ENCODE measurements around the gene OSMR.

Gene OSMR

GRCh38 chr5:38870595-38870994 lies 24.8 kb downstream of the OSMR start:
- no peak overlapping the region for H3K27ac ChIP-seq
- no peak overlapping the region for H3K4me3 ChIP-seq (IDR thresholded peaks at IDR 0.05; ENCODE audit: insufficient read depth, low read depth, low read length)
- no peaks in the 10 kb centered on the region for H3K27me3 ChIP-seq (ENCODE audit: insufficient read depth, low read depth)
- no peak overlapping the region for H3K4me2 ChIP-seq
- no peaks in the 10 kb centered on the region for H4K20me1 ChIP-seq (ENCODE audit: insufficient read depth)
- H2AFZ ChIP-seq (ENCODE audit: low read depth) = no peak overlapping the region
- TF ChIP-seq CTCF (conservative IDR thresholded peaks at IDR 0.05; ENCODE audit: low read depth, low read length) = no peak
- H3K79me2 ChIP-seq (ENCODE audit: insufficient read depth, low read depth) = no peaks in the 10 kb centered on the region
- H3K4me1 ChIP-seq (ENCODE audit: low read depth, poor library complexity, severe bottlenecking) = no peaks in the 10 kb centered on the region
- no peak overlapping the region for H3K9ac ChIP-seq
- no peaks in the 10 kb centered on the region for H3K36me3 ChIP-seq (ENCODE audit: insufficient read depth)

DNA sequence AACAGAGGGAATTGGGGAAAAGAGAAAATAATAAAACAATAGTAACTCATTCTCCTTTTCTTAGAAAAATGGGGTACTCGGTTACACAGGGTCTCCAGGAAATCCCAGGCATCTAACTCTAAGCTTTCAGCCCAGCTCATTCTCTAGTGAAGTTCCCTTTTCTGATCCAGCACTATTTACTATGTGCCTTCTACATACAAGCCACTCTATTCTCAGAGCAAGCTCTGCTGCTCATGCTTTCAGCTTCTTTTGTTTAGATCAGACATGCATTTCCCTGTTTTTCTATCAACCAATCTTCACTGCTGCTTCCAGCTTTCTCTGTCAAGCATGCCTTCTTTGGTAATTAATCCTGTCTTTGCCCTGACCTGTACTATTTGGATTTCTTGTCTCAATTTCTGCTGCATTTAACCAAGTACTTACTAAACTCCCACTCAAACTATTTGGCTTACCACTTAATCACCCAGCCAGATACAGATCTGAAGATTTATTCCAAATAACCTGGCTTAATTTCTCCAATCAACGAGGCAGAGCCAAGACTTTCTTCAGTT lies 25.3 kb downstream of the OSMR start:
- Histone ChIP-seq H3K27me3 (ENCODE audit: insufficient read depth, low read depth) (no peaks in the 10 kb centered on the region), H2AFZ (ENCODE audit: low read depth) (no peak overlapping the region), H3K4me1 (ENCODE audit: low read depth, poor library complexity, severe bottlenecking) (no peaks in the 10 kb centered on the region), H3K4me2 (no peak overlapping the region), H4K20me1 (ENCODE audit: insufficient read depth) (no peaks in the 10 kb centered on the region), H3K4me3 (IDR thresholded peaks at IDR 0.05; ENCODE audit: insufficient read depth, low read depth, low read length) (no peak overlapping the region), H3K9ac (no peak overlapping the region), H3K27ac (no peak overlapping the region), H3K36me3 (ENCODE audit: insufficient read depth) (no peaks in the 10 kb centered on the region), H3K79me2 (ENCODE audit: insufficient read depth, low read depth) (no peaks in the 10 kb centered on the region)
- TF ChIP-seq CTCF (conservative IDR thresholded peaks at IDR 0.05; ENCODE audit: low read depth, low read length) = no peak

DNA sequence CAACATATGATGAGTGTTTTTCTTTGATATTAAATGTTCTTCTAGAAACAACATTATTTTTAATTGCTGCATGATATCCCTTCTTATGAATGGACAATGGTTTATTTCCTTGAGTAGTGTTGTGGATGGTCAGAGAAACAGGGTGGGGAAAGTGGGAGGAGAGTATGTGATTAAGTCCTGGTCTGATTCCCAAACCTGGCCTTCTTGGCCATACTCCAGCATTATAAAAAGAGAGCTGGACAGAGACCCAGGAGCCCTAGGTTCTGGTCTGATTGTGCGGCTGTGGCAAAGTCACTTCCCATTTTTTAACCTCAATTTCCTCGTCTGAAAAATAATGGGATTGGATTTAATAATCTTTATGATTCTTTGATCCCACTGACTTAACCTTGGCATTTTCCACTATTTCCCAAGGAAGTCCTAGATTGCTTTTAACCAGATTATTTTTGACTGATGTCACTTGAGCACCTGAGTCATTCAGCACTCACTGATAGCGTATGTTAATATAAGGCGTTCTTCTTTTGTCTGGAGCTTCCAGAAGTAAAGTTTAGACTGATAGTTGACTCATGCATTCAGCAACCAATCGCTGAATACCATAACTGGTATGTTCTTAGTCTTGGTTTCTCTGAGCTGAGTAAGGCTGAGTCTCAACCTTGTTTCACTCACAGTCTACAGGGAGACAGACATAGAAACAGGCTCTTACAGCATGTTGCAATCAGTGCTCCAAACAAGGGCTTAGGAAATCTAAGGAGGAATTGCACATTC lies 26.2 kb downstream of the OSMR start:
- H3K36me3 ChIP-seq (ENCODE audit: insufficient read depth) = no peaks in the 10 kb centered on the region
- H3K4me1 ChIP-seq (ENCODE audit: low read depth, poor library complexity, severe bottlenecking) = no peaks in the 10 kb centered on the region
- no peak overlapping the region for H3K4me2 ChIP-seq
- H3K4me3 ChIP-seq (IDR thresholded peaks at IDR 0.05; ENCODE audit: insufficient read depth, low read depth, low read length) = no peak overlapping the region
- no peak overlapping the region for H3K27ac ChIP-seq
- H3K9ac ChIP-seq = no peak overlapping the region
- no peaks in the 10 kb centered on the region for H4K20me1 ChIP-seq (ENCODE audit: insufficient read depth)
- H3K27me3 ChIP-seq (ENCODE audit: insufficient read depth, low read depth) = no peaks in the 10 kb centered on the region
- no peaks in the 10 kb centered on the region for H3K79me2 ChIP-seq (ENCODE audit: insufficient read depth, low read depth)
- no peak for TF ChIP-seq CTCF (conservative IDR thresholded peaks at IDR 0.05; ENCODE audit: low read depth, low read length)
- no peak overlapping the region for H2AFZ ChIP-seq (ENCODE audit: low read depth)

DNA sequence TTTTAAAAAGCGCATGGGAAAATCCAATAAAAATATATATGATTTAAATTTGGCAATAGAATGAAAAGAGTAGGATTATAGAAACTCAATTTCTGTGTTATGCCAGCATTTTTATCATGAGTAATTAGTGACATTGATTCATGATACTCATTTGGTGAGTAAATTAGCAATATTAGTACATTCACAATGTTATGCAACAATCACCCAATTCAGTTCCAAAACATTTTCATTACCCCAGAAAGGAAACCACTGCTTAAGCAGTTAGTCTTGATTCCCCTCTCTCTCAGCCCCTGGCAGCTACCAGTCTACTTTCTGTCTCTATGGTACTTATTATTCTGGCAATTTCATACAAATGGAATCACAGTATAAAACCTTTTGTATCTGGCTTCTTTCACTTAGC lies 27.0 kb downstream of the OSMR start:
- Histone ChIP-seq H3K27ac (no peak overlapping the region), H3K27me3 (ENCODE audit: insufficient read depth, low read depth) (no peaks in the 10 kb centered on the region), H3K36me3 (ENCODE audit: insufficient read depth) (no peaks in the 10 kb centered on the region), H3K9ac (no peak overlapping the region), H3K4me1 (ENCODE audit: low read depth, poor library complexity, severe bottlenecking) (no peaks in the 10 kb centered on the region), H3K79me2 (ENCODE audit: insufficient read depth, low read depth) (no peaks in the 10 kb centered on the region), H3K4me3 (IDR thresholded peaks at IDR 0.05; ENCODE audit: insufficient read depth, low read depth, low read length) (no peak overlapping the region), H3K4me2 (no peak overlapping the region), H2AFZ (ENCODE audit: low read depth) (no peak overlapping the region), H4K20me1 (ENCODE audit: insufficient read depth) (no peaks in the 10 kb centered on the region)
- no peak for TF ChIP-seq CTCF (conservative IDR thresholded peaks at IDR 0.05; ENCODE audit: low read depth, low read length)
